ENCODE data around the gene RAB4A.

- TF ChIP-seq USF2 (IDR thresholded peaks at IDR 0.05; ENCODE audit: low read depth, low read length) (no peak), POLR2A (IDR thresholded peaks at IDR 0.05; ENCODE audit: low read depth, low read length) (no peak)
Measured at GRCh38 chr1:229297746-229298145, 26.8 kb downstream of the RAB4A start.

Data from IMR-90 (cell line).